PC-9 (cell line): Measurements from ENCODE around the gene ELMOD1. TPM values are rescaled to one million over a fixed set of nuclear protein-coding genes. Genes with fewer than 3 reads are reported as not detected.

Experiments
- BruUV-seq: library from RNA; stranded (reverse); fragments of 400-500 nt; replicated peaks from 2 replicates; lab custom pipeline; 2021; lab: Mats Ljungman, UMichigan
- CTCF ChIA-PET: fragments of 300-600 bp; sonication (Branson Sonifier 250); formaldehyde crosslinking; loops from one replicate; lab custom pipeline; 2022; ENCODE audit warnings: antibody characterized with exemption; lab: Charles Lee
- POLR2A ChIA-PET: fragments of 300-600 bp; sonication (Branson Sonifier 250); formaldehyde crosslinking; loops from one replicate; lab custom pipeline; 2022; ENCODE audit warnings: antibody characterized with exemption; ENCODE audit not compliant: unreplicated experiment; lab: Charles Lee
- DNase-seq, 2 experiments: peaks; one replicate each; pipeline versions ENCODE4 v3.0.0 to v3.0.0-alpha.2; 2015 to 2022; ENCODE audit warnings: mixed read lengths in 1 of 2
- H2AFZ ChIP-seq: fragments of 200-600 bp; sonication (generic); 2 replicates; pipeline ENCODE4 v1.8.1; 2017; ENCODE audit warnings: antibody characterized with exemption
- H3F3A ChIP-seq: fragments of 200-600 bp; sonication (generic); 2 replicates; pipeline ENCODE4 v1.8.1; 2017; ENCODE audit warnings: antibody characterized with exemption, mild to moderate bottlenecking, low read depth; ENCODE audit not compliant: insufficient read depth
- H3K27ac ChIP-seq: fragments of 200-600 bp; sonication (generic); 2 replicates; pipeline ENCODE4 v1.6.1; 2016; ENCODE audit warnings: mixed run types
- H3K27me3 ChIP-seq: fragments of 200-600 bp; sonication (generic); 2 replicates; pipeline ENCODE4 v1.6.1; 2016; ENCODE audit warnings: low read depth, mixed run types; ENCODE audit not compliant: insufficient read depth
- H3K36me3 ChIP-seq: fragments of 200-600 bp; sonication (generic); 2 replicates; pipeline ENCODE4 v1.6.1; 2016; ENCODE audit warnings: low read depth, mixed run types
- H3K4me1 ChIP-seq: fragments of 200-600 bp; sonication (generic); replicated peaks from 2 replicates; pipeline ENCODE4 v1.6.1; 2016; ENCODE audit warnings: mixed run types; ENCODE audit not compliant: insufficient read depth
- H3K4me2 ChIP-seq: fragments of 200-600 bp; sonication (generic); 2 replicates; pipeline ENCODE4 v1.6.1; 2017; ENCODE audit warnings: mixed run types
- H3K4me3 ChIP-seq: fragments of 200-600 bp; sonication (generic); 2 replicates; pipeline ENCODE4 v1.6.1; 2016; ENCODE audit warnings: mixed run types
- H3K79me2 ChIP-seq: fragments of 200-600 bp; sonication (generic); 2 replicates; pipeline ENCODE4 v1.6.1; 2017; ENCODE audit warnings: low read depth, mixed run types
- H3K9me2 ChIP-seq: fragments of 200-600 bp; sonication (generic); 2 replicates; pipeline ENCODE4 v1.8.1; 2017; ENCODE audit warnings: mild to moderate bottlenecking; ENCODE audit not compliant: insufficient read depth
- H3K9me3 ChIP-seq: fragments of 200-600 bp; sonication (generic); 2 replicates; pipeline ENCODE4 v1.8.1; 2016; ENCODE audit warnings: low read depth; ENCODE audit not compliant: insufficient read depth
- H4K20me1 ChIP-seq: fragments of 200-600 bp; sonication (generic); 2 replicates; pipeline ENCODE4 v1.8.1; 2017; ENCODE audit not compliant: insufficient read depth
- EZH2 ChIP-seq: fragments of 200-600 bp; sonication (generic); IDR thresholded peaks from 2 replicates; pipeline ENCODE4 v1.8.0; 2017; ENCODE audit warnings: antibody characterized with exemption, low read depth
- intact Hi-C: fragments of 100-400 bp; cut with micrococcal nuclease; formaldehyde crosslinking; loops from one replicate; pipeline ENCODE4 v1.10.0; 2022; ENCODE audit not compliant: unreplicated experiment
- total RNA-seq: library from RNA; stranded (reverse); gene quantifications from 2 replicates; pipeline ENCODE4 v1.2.3, GENCODE V29; 2021
- TF ChIP-seq, protein P1 (sequence below): fragments of 200-600 bp; sonication (generic); conservative IDR thresholded peaks from 2 replicates; pipeline ENCODE4 v1.6.1; 2017; ENCODE audit warnings: mixed run types, antibody characterized with exemption, mild to moderate bottlenecking, moderate library complexity

Gene ELMOD1
- total RNA-seq, 1 experiment from 2014 or later: not detected

GRCh38 chr11:107625685-107625989 is 34.7 kb downstream of the ELMOD1 start:
- Histone ChIP-seq H3K4me3 (no peak overlapping the region), H3K36me3 (no peaks in the 10 kb centered on the region), H3K79me2 (no peaks in the 10 kb centered on the region), H3K27ac (no peak overlapping the region), H3K4me1 (no peaks in the 10 kb centered on the region), H3F3A (no peaks in the 10 kb centered on the region), H4K20me1 (no peaks in the 10 kb centered on the region), H3K27me3 (no peaks in the 10 kb centered on the region), H2AFZ (no peak overlapping the region), H3K4me2 (no peak overlapping the region), H3K9me3 (0 out of 2 replicates have a peak, but pooled peaks cover 3% of the 10 kb centered on the region), H3K9me2 (no peaks in the 10 kb centered on the region)
- ChIA-PET POLR2A (interaction anchor here (0.7 kb wide), 1 partner anchor 14 kb away, joined by 6 read pairs; no protein-coding TSS in a partner anchor), CTCF (no interaction called here)
- BruUV-seq: no TSS peak
- no peak for TF ChIP-seq EZH2
- TF ChIP-seq, protein P1, sequence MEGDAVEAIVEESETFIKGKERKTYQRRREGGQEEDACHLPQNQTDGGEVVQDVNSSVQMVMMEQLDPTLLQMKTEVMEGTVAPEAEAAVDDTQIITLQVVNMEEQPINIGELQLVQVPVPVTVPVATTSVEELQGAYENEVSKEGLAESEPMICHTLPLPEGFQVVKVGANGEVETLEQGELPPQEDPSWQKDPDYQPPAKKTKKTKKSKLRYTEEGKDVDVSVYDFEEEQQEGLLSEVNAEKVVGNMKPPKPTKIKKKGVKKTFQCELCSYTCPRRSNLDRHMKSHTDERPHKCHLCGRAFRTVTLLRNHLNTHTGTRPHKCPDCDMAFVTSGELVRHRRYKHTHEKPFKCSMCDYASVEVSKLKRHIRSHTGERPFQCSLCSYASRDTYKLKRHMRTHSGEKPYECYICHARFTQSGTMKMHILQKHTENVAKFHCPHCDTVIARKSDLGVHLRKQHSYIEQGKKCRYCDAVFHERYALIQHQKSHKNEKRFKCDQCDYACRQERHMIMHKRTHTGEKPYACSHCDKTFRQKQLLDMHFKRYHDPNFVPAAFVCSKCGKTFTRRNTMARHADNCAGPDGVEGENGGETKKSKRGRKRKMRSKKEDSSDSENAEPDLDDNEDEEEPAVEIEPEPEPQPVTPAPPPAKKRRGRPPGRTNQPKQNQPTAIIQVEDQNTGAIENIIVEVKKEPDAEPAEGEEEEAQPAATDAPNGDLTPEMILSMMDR: no peak
- DNase-seq: no peak
- intact Hi-C loops: no loop called here

- H3K9me3 ChIP-seq: 0 out of 2 replicates have a peak, but pooled peaks cover 3% of the 10 kb centered on the region
- POLR2A ChIA-PET: no interaction called here
- H4K20me1 ChIP-seq: no peaks in the 10 kb centered on the region
- intact Hi-C loops: no loop called here
- no peak overlapping the region for H3K4me2 ChIP-seq
- H2AFZ ChIP-seq: no peak overlapping the region
- CTCF ChIA-PET: no interaction called here
- no peaks in the 10 kb centered on the region for H3K9me2 ChIP-seq
- H3K27me3 ChIP-seq: no peaks in the 10 kb centered on the region
- H3K27ac ChIP-seq: no peak overlapping the region
- no peak overlapping the region for H3K4me3 ChIP-seq
- BruUV-seq: no TSS peak
- H3K36me3 ChIP-seq: no peaks in the 10 kb centered on the region
- no peaks in the 10 kb centered on the region for H3F3A ChIP-seq
- no peaks in the 10 kb centered on the region for H3K79me2 ChIP-seq
- TF ChIP-seq EZH2: no peak
- TF ChIP-seq, protein P1: no peak
- H3K4me1 ChIP-seq: no peaks in the 10 kb centered on the region
- DNase-seq: no peak
These were observed 40.1 kb downstream of the ELMOD1 start for GRCh38 chr11:107631043-107631442.

GRCh38 chr11:107631931-107632330 is 41.0 kb downstream of the ELMOD1 start:
- no peak overlapping the region for H3K4me3 ChIP-seq
- no peaks in the 10 kb centered on the region for H3K4me1 ChIP-seq
- no peak overlapping the region for H3K27ac ChIP-seq
- H3K27me3 ChIP-seq: no peaks in the 10 kb centered on the region
- 0 out of 2 replicates have a peak, but pooled peaks cover 3% of the 10 kb centered on the region for H3K9me3 ChIP-seq
- no peaks in the 10 kb centered on the region for H3K9me2 ChIP-seq
- intact Hi-C loops: no loop called here
- TF ChIP-seq, protein P1: no peak
- no peak for TF ChIP-seq EZH2
- BruUV-seq: no TSS peak
- no peaks in the 10 kb centered on the region for H3K36me3 ChIP-seq
- H3F3A ChIP-seq: no peaks in the 10 kb centered on the region
- no peaks in the 10 kb centered on the region for H3K79me2 ChIP-seq
- ChIA-PET POLR2A (no interaction called here), CTCF (no interaction called here)
- H3K4me2 ChIP-seq: no peak overlapping the region
- H4K20me1 ChIP-seq: no peaks in the 10 kb centered on the region
- no peak overlapping the region for H2AFZ ChIP-seq
- no peak for DNase-seq
